ENCODE measurements around the gene SCARB2. TPM values are rescaled to one million over a fixed set of nuclear protein-coding genes. Genes with fewer than 3 reads are reported as not detected.
A peak's percentile ranks its signal among the peaks of the same experiment; 100 is the strongest.

Gene SCARB2
- total and polyA plus RNA-seq, 2 donors (not counting 3 experiments of a cell fraction or from before 2014, with no cell fraction given), result 75.2 to 116 TPM

- intact Hi-C loops (cut with micrococcal nuclease), result loop anchor here (1.0 to 5.0 kb wide), 5 partner anchors 15 to 799 kb away; partner anchors contain the start of genes FAM47E and NUP54
- H3K79me2 ChIP-seq (ENCODE audit: control insufficient read depth, insufficient read depth, low read length), result peaks cover 41% of the 10 kb centered on the region
Measured at GRCh38 chr4:76212851-76213414, 691 bp downstream of the SCARB2 start.

GRCh38 chr4:76211769-76212708 lies 1.6 kb downstream of the SCARB2 start:
- CTCF ChIA-PET, result interaction anchor here (1.3 to 9.1 kb wide), 5 partner anchors 12 to 166 kb away, joined by 3 to 89 read pairs (median 8); no protein-coding TSS in a partner anchor
- FAIRE-seq, result peak; percentile 54
- H2AFZ ChIP-seq (ENCODE audit: low read depth, low read length), result no peak overlapping the region

More at GRCh38 chr4:76212851-76213414, 691 bp downstream of the SCARB2 start:
- Histone ChIP-seq H3K9me1 (replicated peaks; ENCODE audit: control insufficient read depth, extremely low read depth, insufficient read depth, low read length) (no peaks in the 10 kb centered on the region), H3K36me3 (ENCODE audit: control insufficient read depth in 2 of 2, extremely low read depth in 1 of 2, insufficient read depth in 2 of 2, low read length in 2 of 2) (no peaks in the 10 kb centered on the region), H3K9ac (replicated peaks; ENCODE audit: extremely low read depth, insufficient read depth, low read length) (peak overlapping the region; percentile 46), H4K20me1 (replicated peaks; ENCODE audit: control insufficient read depth, extremely low read depth, insufficient read depth, low read length) (no peaks in the 10 kb centered on the region), H3K4me3 (replicated peaks in 1 of 3; ENCODE audit: insufficient read depth in 1 of 3, low read depth in 1 of 3, low read length in 3 of 3) (peak overlapping the region; percentile 37 to 94 (median 85)), H3K27ac (ENCODE audit: insufficient read depth, low read depth, low read length) (peak overlapping the region; percentile 57), H3K9me3 (replicated peaks; ENCODE audit: control insufficient read depth, insufficient read depth, low read length) (no peaks in the 10 kb centered on the region), H3K27me3 (ENCODE audit: control insufficient read depth in 2 of 2, insufficient read depth in 2 of 2, low read length in 2 of 2) (no peaks in the 10 kb centered on the region), H3K4me2 (ENCODE audit: insufficient read depth, low read length) (peak overlapping the region; percentile 78), H3K4me1 (ENCODE audit: control insufficient read depth, extremely low read depth, insufficient read depth, low read length) (peaks cover 39% of the 10 kb centered on the region), H2AFZ (ENCODE audit: low read depth, low read length) (peak overlapping the region; percentile 94)
- DNase-seq (ENCODE audit: low read depth, low spot score) (peak; percentile 45), FAIRE-seq (peak; percentile 85)
- POLR2A ChIA-PET, result interaction anchor here (0.6 kb wide), 1 partner anchor 229 kb away, joined by 8 read pairs; no protein-coding TSS in a partner anchor
- BruUV-seq (replicated peaks), result TSS peak; percentile 21
- dilution Hi-C loops (cut with MboI; ENCODE audit: extremely low pct_ligation_motif_present, low sequenced_read_pairs), result no loop called here
- CTCF ChIA-PET, result interaction anchor here (1.4 to 9.1 kb wide), 4 partner anchors 13 to 165 kb away, joined by 3 to 89 read pairs (median 7); no protein-coding TSS in a partner anchor
- TF ChIP-seq FOS (IDR thresholded peaks at IDR 0.05; ENCODE audit: borderline replicate concordance, insufficient read depth, low read length), result no peak
- TF ChIP-seq POLR2A (IDR thresholded peaks at IDR 0.05; ENCODE audit: low read depth, low read length), result no peak
- no peak for TF ChIP-seq GATA2 (IDR thresholded peaks at IDR 0.05; ENCODE audit: insufficient read depth, insufficient read length, low read depth, low read length)

More at GRCh38 chr4:76211769-76212708, 1.6 kb downstream of the SCARB2 start:
- Histone ChIP-seq H3K36me3 (ENCODE audit: control insufficient read depth in 2 of 2, extremely low read depth in 1 of 2, insufficient read depth in 2 of 2, low read length in 2 of 2) (no peaks in the 10 kb centered on the region), H3K9me3 (replicated peaks; ENCODE audit: control insufficient read depth, insufficient read depth, low read length) (no peaks in the 10 kb centered on the region), H3K79me2 (ENCODE audit: control insufficient read depth, insufficient read depth, low read length) (peaks cover 50% of the 10 kb centered on the region), H3K9me1 (replicated peaks; ENCODE audit: control insufficient read depth, extremely low read depth, insufficient read depth, low read length) (no peaks in the 10 kb centered on the region), H3K27me3 (ENCODE audit: control insufficient read depth in 2 of 2, insufficient read depth in 2 of 2, low read length in 2 of 2) (no peaks in the 10 kb centered on the region), H3K9ac (replicated peaks; ENCODE audit: extremely low read depth, insufficient read depth, low read length) (peak overlapping the region; percentile 46), H4K20me1 (replicated peaks; ENCODE audit: control insufficient read depth, extremely low read depth, insufficient read depth, low read length) (no peaks in the 10 kb centered on the region), H3K27ac (ENCODE audit: insufficient read depth, low read depth, low read length) (no peak overlapping the region), H3K4me2 (ENCODE audit: insufficient read depth, low read length) (peak overlapping the region; percentile 78), H3K4me3 (replicated peaks in 1 of 3; ENCODE audit: insufficient read depth in 1 of 3, low read depth in 1 of 3, low read length in 3 of 3) (peak overlapping the region; percentile 37 to 94 (median 85)), H3K4me1 (ENCODE audit: control insufficient read depth, extremely low read depth, insufficient read depth, low read length) (peaks cover 44% of the 10 kb centered on the region)
- dilution Hi-C loops (cut with MboI; ENCODE audit: extremely low pct_ligation_motif_present, low sequenced_read_pairs), result no loop called here
- POLR2A ChIA-PET, result interaction anchor here (0.6 kb wide), 1 partner anchor 230 kb away, joined by 8 read pairs; no protein-coding TSS in a partner anchor
- TF ChIP-seq EZH2 (IDR thresholded peaks at IDR 0.05; ENCODE audit: borderline replicate concordance, low read depth, low read length, severe bottlenecking) (no peak), GATA2 (IDR thresholded peaks at IDR 0.05; ENCODE audit: insufficient read depth, insufficient read length, low read depth, low read length) (no peak), JUN (IDR thresholded peaks at IDR 0.05; ENCODE audit: borderline replicate concordance, insufficient read depth, insufficient read length, low read depth) (no peak), MYC (IDR thresholded peaks at IDR 0.05; ENCODE audit: low read depth, low read length) (no peak), POLR2AphosphoS5 (IDR thresholded peaks at IDR 0.05; ENCODE audit: insufficient read depth, low read depth, low read length) (no peak), MAX (IDR thresholded peaks at IDR 0.05; ENCODE audit: insufficient read depth, insufficient read length) (no peak)
- intact Hi-C loops (cut with micrococcal nuclease), result loop anchor here (2.0 to 5.0 kb wide), 2 partner anchors 39 to 800 kb away; partner anchors contain the start of gene FAM47E
- no TSS peak for BruUV-seq (replicated peaks)
- DNase-seq (ENCODE audit: low read depth, low spot score), result peak; percentile 34
